Bronchial smooth muscle cell (primary cell): ENCODE measurements around the gene RAB28. TPM values are rescaled to one million over a fixed set of nuclear protein-coding genes. Genes with fewer than 3 reads are reported as not detected.

Experiments used
- total RNA-seq: library from RNA; depleted of rRNA; stranded (reverse); fragments of >200 nt; gene quantifications from 2 replicates; pipeline ENCODE4 v1.2.1, GENCODE V29; 2014

Gene RAB28
- total RNA-seq: 6.0 and 9.1 TPM in 2 replicates

GRCh38 chr4:13484122-13484748 is at the start of gene RAB28:
Gene RAB28, minus strand, starts transcription at chr4:13484340.

Other genes with a start within 250 kb of the RAB28 start
- gene NKX3-2, start 60.2 kb upstream of the RAB28 start, total RNA-seq: 0.60 and 2.4 TPM in 2 replicates
- gene BOD1L1, start 143.4 kb upstream of the RAB28 start, total RNA-seq: 24.6 and 31.4 TPM in 2 replicates